Activated T-cell treated with anti-CD3 and anti-CD28 coated beads, Interleukin-2, amount 50 U/mL, for 4 hours (primary cell): ENCODE measurements around the gene ZNF354B. TPM values are rescaled to one million over a fixed set of nuclear protein-coding genes. Genes with fewer than 3 reads are reported as not detected.

ENCODE experiments used
- total RNA-seq, 3 donors: library from RNA; stranded (reverse); gene quantifications; one replicate each; pipeline ENCODE4 v1.2.1, GENCODE V29; 2021

ZNF354B gene
- total RNA-seq, 3 donors from 2014 or later: 11.1 to 12.4 (median 11.9) TPM

Other genes starting within 250 kb of the ZNF354B start
- gene CLK4, start 232.9 kb upstream of the ZNF354B start, total RNA-seq: 10 to 100 TPM; 16.7 to 23.1 (median 21.2) TPM
- 10 to 100 TPM in 1 of 3 donors, 1 to 10 TPM in 2; 8.9 to 10.1 (median 9.4) TPM for gene ZNF354A, start 129.3 kb upstream of the ZNF354B start, total RNA-seq
- gene ZFP2, start 36.0 kb downstream of the ZNF354B start, total RNA-seq: under 1 TPM; 0.14 to 0.21 (median 0.15) TPM
- gene ZNF454, start 81.2 kb downstream of the ZNF354B start, total RNA-seq: not detected
- gene GRM6, start 135.4 kb downstream of the ZNF354B start, total RNA-seq: not detected
- 1 to 10 TPM; 2.0 to 2.8 (median 2.3) TPM for gene ZNF879, start 163.9 kb downstream of the ZNF354B start, total RNA-seq
- gene ZNF354C, start 200.4 kb downstream of the ZNF354B start, total RNA-seq: 1 to 10 TPM; 3.4 to 4.2 (median 3.9) TPM